IMR-90 (cell line): Measurements from ENCODE around the gene OR52E6. TPM values are rescaled to one million over a fixed set of nuclear protein-coding genes. Genes with fewer than 3 reads are reported as not detected.

Source experiments
- ATAC-seq: fragments of 200-7000 bp; cut with Tn5 transposase; 2 replicates; pipeline ENCODE4 v1.9.1; 2020; ENCODE audit warnings: low read depth, mild to moderate bottlenecking, moderate library complexity
- BruUV-seq: library from RNA; stranded (reverse); fragments of 400-500 nt; replicated peaks from 2 replicates; lab custom pipeline; 2021; lab: Mats Ljungman, UMichigan
- CTCF ChIA-PET: fragments of 300-600 bp; formaldehyde crosslinking; extraction: SDS; loops from one replicate; lab custom pipeline; 2021; ENCODE audit warnings: antibody characterized with exemption; lab: Yijun Ruan, JAX
- POLR2A ChIA-PET: fragments of 300-600 bp; sonication (Branson Sonifier 250); formaldehyde crosslinking; loops from one replicate; lab custom pipeline; 2022; ENCODE audit warnings: antibody characterized with exemption; ENCODE audit not compliant: unreplicated experiment; lab: Charles Lee
- DNase-seq: peaks from one replicate; pipeline ENCODE4 v3.0.0; 2013
- H2AFZ ChIP-seq: replicated peaks from 2 replicates; pipeline ENCODE3; 2013; ENCODE audit warnings: low read length, mild to moderate bottlenecking; ENCODE audit not compliant: poor library complexity
- H2AK5ac ChIP-seq: 2 replicates; pipeline ENCODE4 v1.6.1; 2013; ENCODE audit warnings: low read depth, low read length, inconsistent platforms
- H2AK9ac ChIP-seq: replicated peaks from 2 replicates; pipeline ENCODE3; 2013; ENCODE audit warnings: mild to moderate bottlenecking, low read depth, low read length, moderate library complexity; ENCODE audit not compliant: poor library complexity
- H2BK120ac ChIP-seq: 2 replicates; pipeline ENCODE4 v1.6.1; 2013; ENCODE audit warnings: low read depth, low read length, inconsistent platforms
- H2BK15ac ChIP-seq: 3 replicates; pipeline ENCODE4 v1.6.1; 2013; ENCODE audit warnings: low read depth, low read length, inconsistent platforms
- H2BK20ac ChIP-seq: 2 replicates; pipeline ENCODE4 v1.6.1; 2013; ENCODE audit warnings: low read depth, mild to moderate bottlenecking, inconsistent platforms, low read length, moderate library complexity
- H2BK5ac ChIP-seq: 2 replicates; pipeline ENCODE4 v1.6.1; 2013; ENCODE audit warnings: mild to moderate bottlenecking, low read depth, low read length, inconsistent platforms; ENCODE audit not compliant: poor library complexity, severe bottlenecking
- H3K14ac ChIP-seq: replicated peaks from 2 replicates; pipeline ENCODE4 v1.6.1; 2013; ENCODE audit warnings: low read depth, low read length, inconsistent platforms
- H3K18ac ChIP-seq: 2 replicates; pipeline ENCODE4 v1.6.1; 2013; ENCODE audit warnings: low read depth, low read length, control low read depth
- H3K23ac ChIP-seq: 2 replicates; pipeline ENCODE4 v1.6.1; 2013; ENCODE audit warnings: low read depth, low read length, inconsistent platforms
- H3K27ac ChIP-seq: 2 replicates; pipeline ENCODE4 v1.5.1; 2013; ENCODE audit warnings: mild to moderate bottlenecking, control low read depth, low read length; ENCODE audit not compliant: insufficient read depth
- H3K27me3 ChIP-seq: 2 replicates; pipeline ENCODE4 v1.6.1; 2013; ENCODE audit warnings: low read length; ENCODE audit not compliant: control insufficient read depth, insufficient read depth
- H3K36me3 ChIP-seq: 2 replicates; pipeline ENCODE4 v1.6.1; 2013; ENCODE audit warnings: low read length, mixed read lengths; ENCODE audit not compliant: control insufficient read depth, insufficient read depth
- H3K4ac ChIP-seq: 2 replicates; pipeline ENCODE4 v1.6.1; 2013; ENCODE audit warnings: low read depth, low read length, inconsistent platforms
- H3K4me1 ChIP-seq: 2 replicates; pipeline ENCODE4 v1.6.1; 2013; ENCODE audit warnings: low read length, mixed read lengths; ENCODE audit not compliant: control insufficient read depth, insufficient read depth
- H3K4me2 ChIP-seq: 2 replicates; pipeline ENCODE4 v1.6.1; 2013; ENCODE audit warnings: low read depth, mild to moderate bottlenecking, control low read depth, low read length, moderate library complexity
- H3K4me3 ChIP-seq: 2 replicates; pipeline ENCODE4 v1.5.1; 2013; ENCODE audit warnings: low read depth, mild to moderate bottlenecking, control low read depth, low read length, moderate library complexity; ENCODE audit not compliant: insufficient read depth
- H3K56ac ChIP-seq: 2 replicates; pipeline ENCODE4 v1.6.1; 2013; ENCODE audit warnings: low read length, inconsistent platforms; ENCODE audit not compliant: insufficient read depth; ENCODE audit errors: extremely low read depth
- H3K79me1 ChIP-seq, 2 experiments: 2 replicates each; pipeline ENCODE4 v1.6.1; 2013; ENCODE audit warnings: low read length in 2 of 2, inconsistent platforms in 1 of 2, low read depth in 1 of 2
- H3K9ac ChIP-seq: 2 replicates; pipeline ENCODE4 v1.6.1; 2013; ENCODE audit warnings: low read depth, low read length, control low read depth
- H3K9me1 ChIP-seq: 2 replicates; pipeline ENCODE4 v1.6.1; 2013; ENCODE audit warnings: low read length, inconsistent platforms; ENCODE audit not compliant: insufficient read depth
- H3K9me3 ChIP-seq: 2 replicates; pipeline ENCODE4 v1.6.1; 2013; ENCODE audit warnings: low read length; ENCODE audit not compliant: control insufficient read depth, insufficient read depth
- H4K20me1 ChIP-seq: 2 replicates; pipeline ENCODE4 v1.6.1; 2013; ENCODE audit warnings: low read length, inconsistent platforms; ENCODE audit not compliant: insufficient read depth
- H4K5ac ChIP-seq: 2 replicates; pipeline ENCODE4 v1.6.1; 2013; ENCODE audit warnings: mild to moderate bottlenecking, low read depth, low read length, control low read depth
- H4K8ac ChIP-seq, 2 experiments: 2 replicates each; pipeline ENCODE4 v1.6.1; 2013; ENCODE audit warnings: low read depth in 2 of 2, low read length in 2 of 2, control low read depth in 1 of 2, inconsistent platforms in 1 of 2
- H4K91ac ChIP-seq: 2 replicates; pipeline ENCODE4 v1.6.1; 2013; ENCODE audit warnings: low read depth, low read length, inconsistent platforms; ENCODE audit not compliant: insufficient read depth
- BHLHE40 ChIP-seq: fragments of 150-350 bp; IDR thresholded peaks from 2 replicates; pipeline ENCODE4 v1.6.1; 2016; ENCODE audit warnings: mild to moderate bottlenecking, low read depth, low read length
- CEBPB ChIP-seq: IDR thresholded peaks from 2 replicates; pipeline ENCODE4 v1.6.1; 2012; ENCODE audit warnings: low read depth, low read length, improper control_type of control experiment
- CHD1 ChIP-seq: IDR thresholded peaks from 2 replicates; pipeline ENCODE4 v1.6.1; 2012; ENCODE audit warnings: low read depth, low read length, improper control_type of control experiment
- FOS ChIP-seq: fragments of 150-350 bp; IDR thresholded peaks from 2 replicates; pipeline ENCODE4 v1.6.1; 2016; ENCODE audit warnings: low read depth, low read length
- MAFK ChIP-seq: IDR thresholded peaks from 2 replicates; pipeline ENCODE4 v1.6.1; 2012; ENCODE audit warnings: low read depth, low read length, improper control_type of control experiment
- MAZ ChIP-seq: IDR thresholded peaks from 2 replicates; pipeline ENCODE4 v1.6.1; 2012; ENCODE audit warnings: low read depth, mild to moderate bottlenecking, low read length, improper control_type of control experiment, moderate library complexity, borderline replicate concordance
- MXI1 ChIP-seq: IDR thresholded peaks from 2 replicates; pipeline ENCODE4 v1.6.1; 2012; ENCODE audit warnings: low read depth, mild to moderate bottlenecking, low read length, moderate library complexity, borderline replicate concordance
- NFE2L2 ChIP-seq: fragments of 150-350 bp; IDR thresholded peaks from 2 replicates; pipeline ENCODE4 v1.6.1; 2016; ENCODE audit warnings: low read depth, mild to moderate bottlenecking, low read length
- POLR2A ChIP-seq: IDR thresholded peaks from 2 replicates; pipeline ENCODE4 v1.6.1; 2012; ENCODE audit warnings: mild to moderate bottlenecking, low read depth, low read length
- RAD21 ChIP-seq: IDR thresholded peaks from 2 replicates; pipeline ENCODE4 v1.6.1; 2012; ENCODE audit warnings: low read length, improper control_type of control experiment
- RCOR1 ChIP-seq: IDR thresholded peaks from 2 replicates; pipeline ENCODE4 v1.6.1; 2012; ENCODE audit warnings: mild to moderate bottlenecking, low read length, improper control_type of control experiment; ENCODE audit not compliant: insufficient replicate concordance
- RFX5 ChIP-seq: IDR thresholded peaks from 2 replicates; pipeline ENCODE4 v1.8.0; 2012; ENCODE audit warnings: low read depth, mild to moderate bottlenecking, low read length, moderate library complexity
- SMC3 ChIP-seq: fragments of 150-350 bp; IDR thresholded peaks from 2 replicates; pipeline ENCODE4 v1.6.1; 2016; ENCODE audit warnings: low read depth, mild to moderate bottlenecking, antibody characterized with exemption, low read length, moderate library complexity
- WGBS, 2 experiments: methylation state at CpG; one replicate each; pipeline versions ENCODE4 v1.1.5 to v1.1.7; 2013; ENCODE audit warnings: missing lambda C conversion rate in 2 of 2; ENCODE audit not compliant: insufficient read length in 1 of 2; ENCODE audit errors: extremely low coverage in 2 of 2; 5-methylcytosine and 5-hydroxymethylcytosine counted together
- dilution Hi-C: fragments of 300-500 bp; cut with HindIII; formaldehyde crosslinking; loops from one replicate; pipeline ENCODE4 v1.14.3; 2018; ENCODE audit warnings: low sequenced_read_pairs; ENCODE audit not compliant: unreplicated experiment
- in situ Hi-C: fragments of 300-500 bp; cut with MboI; formaldehyde crosslinking; loops from 3 replicates; pipeline ENCODE4 v1.14.3; 2019; ENCODE audit warnings: low sequenced_read_pairs, inconsistent platforms, mixed read lengths
- intact Hi-C: fragments of 100-400 bp; cut with micrococcal nuclease; formaldehyde crosslinking; loops from 2 replicates; pipeline ENCODE4 v1.10.0; 2022
- polyA plus RNA-seq, 3 experiments: library from polyadenylated mRNA; depleted of rRNA; stranded (reverse); fragments of >200 nt; gene quantifications; 2 replicates each; pipeline ENCODE4 v1.2.3, GENCODE V29; 2012; ENCODE audit warnings: low replicate concordance in 1 of 3
- total RNA-seq: library from RNA; depleted of rRNA; stranded (reverse); fragments of >200 nt; gene quantifications from 2 replicates; pipeline ENCODE4 v1.2.3, GENCODE V29; 2012
- TF ChIP-seq, protein P1 (sequence below): fragments of 150-350 bp; IDR thresholded peaks from 2 replicates; pipeline ENCODE4 v1.6.1; 2016; ENCODE audit warnings: low read depth, mild to moderate bottlenecking, low read length, moderate library complexity, borderline replicate concordance
- TF ChIP-seq, protein P2 (sequence below): conservative IDR thresholded peaks from 2 replicates; pipeline ENCODE4 v1.5.1; 2012; ENCODE audit warnings: mild to moderate bottlenecking, low read depth, low read length, improper control_type of control experiment
- TF ChIP-seq, protein P3 (sequence below): fragments of 150-350 bp; IDR thresholded peaks from 2 replicates; pipeline ENCODE4 v1.6.1; 2017; ENCODE audit warnings: mild to moderate bottlenecking, antibody characterized with exemption, low read length, low read depth

Gene OR52E6
- total and polyA plus RNA-seq, 2 of the 4 experiments (the other 2 are of a cell fraction) = not detected

DNA sequence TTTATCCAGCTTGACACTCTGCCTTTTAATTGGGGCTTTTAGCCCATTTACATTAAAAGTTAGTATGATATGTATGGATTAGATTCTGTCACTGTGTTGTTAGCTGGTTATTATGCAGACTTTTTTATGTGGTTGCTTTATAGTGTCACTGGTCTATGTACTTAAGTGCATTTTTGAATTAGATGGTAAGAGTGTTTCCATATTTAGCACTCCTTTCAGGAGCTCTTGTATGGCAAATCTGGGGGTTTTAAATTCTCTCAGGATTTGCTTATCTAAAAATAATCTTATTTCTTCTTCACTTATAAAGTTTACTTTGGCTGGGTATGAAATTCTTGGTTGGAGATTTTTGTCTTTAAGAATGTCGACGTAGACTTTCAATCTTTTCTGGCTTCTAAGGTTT, 4.0 kb downstream of the OR52E6 start:
- intact Hi-C loops = no loop called here
- POLR2A ChIA-PET = no interaction called here
- no peak overlapping the region for H4K91ac ChIP-seq
- H4K20me1 ChIP-seq = no peaks in the 10 kb centered on the region
- no peaks in the 10 kb centered on the region for H3K9me1 ChIP-seq
- no peak overlapping the region for H3K9ac ChIP-seq
- no TSS peak for BruUV-seq
- H3K56ac ChIP-seq = no peak overlapping the region
- H3K4me3 ChIP-seq = no peak overlapping the region
- ATAC-seq (no peak), DNase-seq (no peak)
- H3K4me1 ChIP-seq = no peaks in the 10 kb centered on the region
- H2AK9ac ChIP-seq = no peak overlapping the region
- 0 out of 2 replicates have a peak, but pooled peaks cover 2% of the 10 kb centered on the region for H3K9me3 ChIP-seq
- H2BK5ac ChIP-seq = no peak overlapping the region
- in situ Hi-C loops = no loop called here
- no peak overlapping the region for H3K4ac ChIP-seq
- H2BK120ac ChIP-seq = no peak overlapping the region
- no peak overlapping the region for H4K8ac ChIP-seq
- no peaks in the 10 kb centered on the region for H3K36me3 ChIP-seq
- TF ChIP-seq MAFK (no peak), CEBPB (no peak), RFX5 (no peak), MXI1 (no peak), RAD21 (no peak), SMC3 (no peak), MAZ (no peak), FOS (no peak), POLR2A (no peak), BHLHE40 (no peak), NFE2L2 (no peak), CHD1 (no peak), RCOR1 (no peak)
- TF ChIP-seq, protein P1, sequence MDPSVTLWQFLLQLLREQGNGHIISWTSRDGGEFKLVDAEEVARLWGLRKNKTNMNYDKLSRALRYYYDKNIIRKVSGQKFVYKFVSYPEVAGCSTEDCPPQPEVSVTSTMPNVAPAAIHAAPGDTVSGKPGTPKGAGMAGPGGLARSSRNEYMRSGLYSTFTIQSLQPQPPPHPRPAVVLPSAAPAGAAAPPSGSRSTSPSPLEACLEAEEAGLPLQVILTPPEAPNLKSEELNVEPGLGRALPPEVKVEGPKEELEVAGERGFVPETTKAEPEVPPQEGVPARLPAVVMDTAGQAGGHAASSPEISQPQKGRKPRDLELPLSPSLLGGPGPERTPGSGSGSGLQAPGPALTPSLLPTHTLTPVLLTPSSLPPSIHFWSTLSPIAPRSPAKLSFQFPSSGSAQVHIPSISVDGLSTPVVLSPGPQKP = no peak
- TF ChIP-seq, protein P2, sequence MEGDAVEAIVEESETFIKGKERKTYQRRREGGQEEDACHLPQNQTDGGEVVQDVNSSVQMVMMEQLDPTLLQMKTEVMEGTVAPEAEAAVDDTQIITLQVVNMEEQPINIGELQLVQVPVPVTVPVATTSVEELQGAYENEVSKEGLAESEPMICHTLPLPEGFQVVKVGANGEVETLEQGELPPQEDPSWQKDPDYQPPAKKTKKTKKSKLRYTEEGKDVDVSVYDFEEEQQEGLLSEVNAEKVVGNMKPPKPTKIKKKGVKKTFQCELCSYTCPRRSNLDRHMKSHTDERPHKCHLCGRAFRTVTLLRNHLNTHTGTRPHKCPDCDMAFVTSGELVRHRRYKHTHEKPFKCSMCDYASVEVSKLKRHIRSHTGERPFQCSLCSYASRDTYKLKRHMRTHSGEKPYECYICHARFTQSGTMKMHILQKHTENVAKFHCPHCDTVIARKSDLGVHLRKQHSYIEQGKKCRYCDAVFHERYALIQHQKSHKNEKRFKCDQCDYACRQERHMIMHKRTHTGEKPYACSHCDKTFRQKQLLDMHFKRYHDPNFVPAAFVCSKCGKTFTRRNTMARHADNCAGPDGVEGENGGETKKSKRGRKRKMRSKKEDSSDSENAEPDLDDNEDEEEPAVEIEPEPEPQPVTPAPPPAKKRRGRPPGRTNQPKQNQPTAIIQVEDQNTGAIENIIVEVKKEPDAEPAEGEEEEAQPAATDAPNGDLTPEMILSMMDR = no peak
- TF ChIP-seq, protein P3, sequence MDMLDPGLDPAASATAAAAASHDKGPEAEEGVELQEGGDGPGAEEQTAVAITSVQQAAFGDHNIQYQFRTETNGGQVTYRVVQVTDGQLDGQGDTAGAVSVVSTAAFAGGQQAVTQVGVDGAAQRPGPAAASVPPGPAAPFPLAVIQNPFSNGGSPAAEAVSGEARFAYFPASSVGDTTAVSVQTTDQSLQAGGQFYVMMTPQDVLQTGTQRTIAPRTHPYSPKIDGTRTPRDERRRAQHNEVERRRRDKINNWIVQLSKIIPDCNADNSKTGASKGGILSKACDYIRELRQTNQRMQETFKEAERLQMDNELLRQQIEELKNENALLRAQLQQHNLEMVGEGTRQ = no peak
- no peak overlapping the region for H2BK20ac ChIP-seq
- WGBS, 2 experiments = no CpG with 5 or more reads among the region's 2 CpGs
- H3K14ac ChIP-seq = no peak overlapping the region
- no peaks in the 10 kb centered on the region for H3K27me3 ChIP-seq
- H2AK5ac ChIP-seq = no peak overlapping the region
- H4K5ac ChIP-seq = no peak overlapping the region
- dilution Hi-C loops = no loop called here
- no peaks in the 10 kb centered on the region for H3K79me1 ChIP-seq
- no peak overlapping the region for H3K18ac ChIP-seq
- no peak overlapping the region for H3K27ac ChIP-seq
- no peak overlapping the region for H2BK15ac ChIP-seq
- H3K23ac ChIP-seq = no peak overlapping the region
- no peak overlapping the region for H2AFZ ChIP-seq
- CTCF ChIA-PET = interaction anchor here (1.2 kb wide), 1 partner anchor 26 kb away, joined by 5 read pairs; no protein-coding TSS in a partner anchor
- no peak overlapping the region for H3K4me2 ChIP-seq
